ENCODE measurements around the gene PPFIBP1.

PPFIBP1 gene

DNA sequence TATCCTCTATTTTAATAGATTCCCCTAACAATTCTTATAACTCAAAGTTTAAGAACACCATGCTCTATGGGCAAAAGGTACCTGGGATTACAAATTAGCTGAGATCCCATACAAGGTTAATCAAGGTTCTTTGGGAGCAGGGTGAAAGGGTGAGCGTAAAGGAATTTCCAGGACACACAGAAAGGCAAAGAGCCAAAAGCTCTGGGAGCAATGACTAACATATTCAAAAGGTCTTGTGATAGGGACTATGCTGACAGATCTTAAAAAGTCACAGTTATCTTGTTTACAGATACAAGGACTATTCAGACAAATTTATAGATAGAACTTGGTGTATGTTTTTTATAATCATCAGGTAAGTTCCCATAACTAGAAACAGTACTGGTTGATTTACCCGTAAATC is 19.5 kb upstream of the PPFIBP1 start:
- no peak overlapping the region for H3K27ac ChIP-seq (ENCODE audit: low read depth, low read length, poor library complexity, severe bottlenecking)
- H3K4me2 ChIP-seq (ENCODE audit: low read length) = no peak overlapping the region
- no peaks in the 10 kb centered on the region for H3K9me3 ChIP-seq (ENCODE audit: low read length)
- H2AFZ ChIP-seq (ENCODE audit: low read length) = no peak overlapping the region
- H3K79me2 ChIP-seq (ENCODE audit: insufficient read depth, low read length) = no peaks in the 10 kb centered on the region
- TF ChIP-seq CTCF (IDR thresholded peaks at IDR 0.05; ENCODE audit: low read length) = no peak
- no peaks in the 10 kb centered on the region for H4K20me1 ChIP-seq (ENCODE audit: insufficient read depth, low read length)
- no peaks in the 10 kb centered on the region for H3F3A ChIP-seq (ENCODE audit: insufficient read depth, low read length)
- H3K27me3 ChIP-seq (ENCODE audit: insufficient read depth, low read length) = no peaks in the 10 kb centered on the region
- no peaks in the 10 kb centered on the region for H3K4me1 ChIP-seq (ENCODE audit: insufficient read depth, low read length, severe bottlenecking)
- no peak overlapping the region for H3K9ac ChIP-seq (ENCODE audit: low read length)
- H3K9me2 ChIP-seq (ENCODE audit: low read depth, low read length) = no peaks in the 10 kb centered on the region
- H3K36me3 ChIP-seq (ENCODE audit: insufficient read depth, low read length) = no peaks in the 10 kb centered on the region
- no peak overlapping the region for H3K4me3 ChIP-seq (ENCODE audit: low read depth, low read length, poor library complexity, severe bottlenecking)

DNA sequence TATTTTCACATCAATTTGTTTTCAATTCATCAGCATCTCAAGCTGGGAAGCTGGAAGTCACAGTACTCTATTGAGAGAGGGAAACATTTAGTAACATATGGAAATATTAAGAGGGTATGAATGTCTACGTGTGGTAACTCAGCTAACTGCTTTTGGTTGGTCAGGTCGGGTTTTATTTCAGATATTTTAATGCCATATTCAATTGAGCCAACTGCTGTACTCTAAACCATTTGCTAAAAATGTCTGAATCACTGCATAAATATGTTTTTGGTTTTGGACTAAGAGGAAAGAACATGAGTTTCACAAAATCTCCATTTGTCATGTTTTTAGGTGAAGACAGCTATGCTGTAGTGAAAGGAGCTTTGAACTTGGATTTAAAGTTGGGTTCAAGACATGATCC is 18.9 kb upstream of the PPFIBP1 start:
- Histone ChIP-seq H3K9me2 (ENCODE audit: low read depth, low read length) (no peaks in the 10 kb centered on the region), H3K4me2 (ENCODE audit: low read length) (no peak overlapping the region), H3F3A (ENCODE audit: insufficient read depth, low read length) (no peaks in the 10 kb centered on the region), H3K9me3 (ENCODE audit: low read length) (no peaks in the 10 kb centered on the region), H3K4me3 (ENCODE audit: low read depth, low read length, poor library complexity, severe bottlenecking) (no peak overlapping the region), H2AFZ (ENCODE audit: low read length) (no peak overlapping the region), H3K27me3 (ENCODE audit: insufficient read depth, low read length) (no peaks in the 10 kb centered on the region), H4K20me1 (ENCODE audit: insufficient read depth, low read length) (no peaks in the 10 kb centered on the region), H3K27ac (ENCODE audit: low read depth, low read length, poor library complexity, severe bottlenecking) (no peak overlapping the region), H3K9ac (ENCODE audit: low read length) (no peak overlapping the region), H3K4me1 (ENCODE audit: insufficient read depth, low read length, severe bottlenecking) (no peaks in the 10 kb centered on the region), H3K79me2 (ENCODE audit: insufficient read depth, low read length) (no peaks in the 10 kb centered on the region), H3K36me3 (ENCODE audit: insufficient read depth, low read length) (no peaks in the 10 kb centered on the region)
- no peak for TF ChIP-seq EZH2 (IDR thresholded peaks at IDR 0.05; ENCODE audit: borderline replicate concordance, low read length)
- no peak for TF ChIP-seq CTCF (IDR thresholded peaks at IDR 0.05; ENCODE audit: low read length)

DNA sequence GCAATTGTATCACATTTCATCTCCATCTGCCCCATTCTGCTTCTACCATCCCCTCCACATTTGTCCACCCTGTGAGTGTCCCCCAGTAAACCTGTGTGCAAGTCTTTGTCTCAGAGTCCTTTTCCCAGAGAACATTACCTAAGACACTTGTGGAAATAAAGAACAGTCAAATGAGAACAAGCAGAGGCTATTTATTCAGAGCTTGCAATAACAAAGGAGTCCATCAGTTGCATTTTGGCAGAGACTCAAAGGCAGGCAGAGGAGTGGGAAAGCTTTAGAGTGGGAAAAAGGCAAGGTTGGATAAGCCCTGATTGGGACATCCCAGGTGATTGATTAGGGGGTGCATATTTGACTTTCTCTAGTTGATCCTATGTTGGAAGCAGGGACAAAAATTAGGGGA is 18.2 kb upstream of the PPFIBP1 start:
- Histone ChIP-seq H4K20me1 (ENCODE audit: insufficient read depth, low read length) (no peaks in the 10 kb centered on the region), H3K4me2 (ENCODE audit: low read length) (no peak overlapping the region), H3K9ac (ENCODE audit: low read length) (no peak overlapping the region), H3K4me1 (ENCODE audit: insufficient read depth, low read length, severe bottlenecking) (no peaks in the 10 kb centered on the region), H3F3A (ENCODE audit: insufficient read depth, low read length) (no peaks in the 10 kb centered on the region), H3K9me3 (ENCODE audit: low read length) (no peaks in the 10 kb centered on the region), H3K27me3 (ENCODE audit: insufficient read depth, low read length) (no peaks in the 10 kb centered on the region), H3K79me2 (ENCODE audit: insufficient read depth, low read length) (no peaks in the 10 kb centered on the region), H2AFZ (ENCODE audit: low read length) (no peak overlapping the region), H3K4me3 (ENCODE audit: low read depth, low read length, poor library complexity, severe bottlenecking) (no peak overlapping the region), H3K9me2 (ENCODE audit: low read depth, low read length) (no peaks in the 10 kb centered on the region), H3K36me3 (ENCODE audit: insufficient read depth, low read length) (no peaks in the 10 kb centered on the region), H3K27ac (ENCODE audit: low read depth, low read length, poor library complexity, severe bottlenecking) (no peak overlapping the region)
- TF ChIP-seq CTCF (IDR thresholded peaks at IDR 0.05; ENCODE audit: low read length) = no peak
- TF ChIP-seq EZH2 (IDR thresholded peaks at IDR 0.05; ENCODE audit: borderline replicate concordance, low read length) = no peak

Measured in OCI-LY1 (cell line).